NCI-H82 treated with DMSO at 0.1 percent for 48 hours (cell line): ENCODE measurements around the gene NR1D1.

Experiments
- DNase-seq: peaks from one replicate; lab custom pipeline; 2025; ENCODE audit not compliant: unreplicated experiment; lab: John Stamatoyannopoulos, UW

Gene NR1D1

GRCh38 chr17:40097931-40098845 lies 2.2 kb downstream of the NR1D1 start:
- no peak for DNase-seq

GRCh38 chr17:40097087-40097486 lies 3.3 kb downstream of the NR1D1 start:
- DNase-seq = no peak

- DNase-seq = no peak
Measured at GRCh38 chr17:40095944-40096791, 4.2 kb downstream of the NR1D1 start.

GRCh38 chr17:40095351-40095943 lies 4.9 kb downstream of the NR1D1 start:
- no peak for DNase-seq

DNA sequence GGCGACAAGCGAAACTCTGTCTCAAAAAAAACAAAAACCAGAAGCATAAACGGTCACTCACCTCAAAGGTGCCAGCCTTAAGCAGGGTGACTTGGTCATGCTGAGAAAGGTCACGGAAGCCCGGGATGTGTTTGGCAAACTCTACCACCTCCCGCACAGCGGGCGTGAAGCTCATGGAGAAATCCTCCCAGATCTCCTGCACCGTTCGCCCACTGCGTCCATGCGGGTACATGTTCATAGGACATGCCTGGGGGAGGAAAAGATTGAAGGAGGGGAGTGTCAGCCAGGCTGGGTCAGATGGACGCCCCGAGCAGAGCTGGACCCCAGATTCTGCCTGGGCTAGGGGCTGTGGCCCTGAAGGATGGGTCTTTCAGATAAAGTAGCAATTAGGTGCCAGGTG lies 5.5 kb downstream of the NR1D1 start:
- DNase-seq = no peak

DNA sequence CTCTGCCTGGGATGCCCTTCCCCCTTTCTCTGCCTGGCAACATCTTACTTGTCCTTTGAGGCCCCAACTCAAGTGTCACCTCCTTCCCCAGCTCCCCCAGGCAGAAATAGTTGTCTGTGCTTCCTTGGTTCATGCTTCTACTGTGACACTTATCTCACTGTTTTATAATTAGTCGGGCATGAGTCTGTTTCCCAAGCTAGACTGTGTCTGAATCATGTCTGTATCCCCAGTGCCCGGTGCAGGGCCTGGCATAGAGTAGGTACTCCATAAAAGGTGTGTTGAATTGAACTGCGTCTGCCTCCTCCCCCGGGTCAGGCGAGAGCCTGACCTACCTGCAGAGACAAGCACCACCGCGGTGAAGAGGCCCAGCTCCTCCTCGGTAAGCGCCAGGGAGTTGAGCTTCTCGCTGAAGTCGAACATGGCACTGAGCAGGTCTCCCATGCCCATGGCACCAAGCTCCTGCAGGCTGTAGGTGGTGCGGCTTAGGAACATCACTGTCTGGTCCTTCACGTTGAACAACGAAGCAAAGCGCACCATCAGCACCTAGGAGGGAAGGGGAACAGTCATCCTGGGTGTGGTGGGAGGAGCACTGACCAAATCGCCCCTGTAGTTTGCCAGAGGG lies 6.7 kb downstream of the NR1D1 start:
- no peak for DNase-seq

GRCh38 chr17:40093005-40093579 lies 7.3 kb downstream of the NR1D1 start:
- no peak for DNase-seq

DNA sequence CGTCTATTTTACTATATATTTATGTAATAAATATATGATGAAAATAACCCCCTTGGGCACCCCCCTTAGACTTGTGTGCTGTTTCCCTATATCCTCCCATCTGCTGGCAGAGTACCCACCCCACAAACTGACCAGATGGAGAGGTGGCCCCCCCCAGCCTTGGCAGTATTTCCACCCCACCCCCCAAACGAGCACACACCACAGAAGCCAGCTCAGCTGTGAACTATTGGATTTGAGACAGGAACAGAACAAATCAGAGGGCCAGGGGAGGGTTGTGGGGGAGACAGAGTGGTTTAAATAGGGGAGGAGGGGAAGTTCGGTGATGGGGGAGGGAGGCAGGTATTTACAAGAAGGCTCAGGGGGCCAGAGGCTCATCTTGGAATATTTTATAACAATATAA lies 7.8 kb downstream of the NR1D1 start:
- DNase-seq = peak; percentile 85

DNA sequence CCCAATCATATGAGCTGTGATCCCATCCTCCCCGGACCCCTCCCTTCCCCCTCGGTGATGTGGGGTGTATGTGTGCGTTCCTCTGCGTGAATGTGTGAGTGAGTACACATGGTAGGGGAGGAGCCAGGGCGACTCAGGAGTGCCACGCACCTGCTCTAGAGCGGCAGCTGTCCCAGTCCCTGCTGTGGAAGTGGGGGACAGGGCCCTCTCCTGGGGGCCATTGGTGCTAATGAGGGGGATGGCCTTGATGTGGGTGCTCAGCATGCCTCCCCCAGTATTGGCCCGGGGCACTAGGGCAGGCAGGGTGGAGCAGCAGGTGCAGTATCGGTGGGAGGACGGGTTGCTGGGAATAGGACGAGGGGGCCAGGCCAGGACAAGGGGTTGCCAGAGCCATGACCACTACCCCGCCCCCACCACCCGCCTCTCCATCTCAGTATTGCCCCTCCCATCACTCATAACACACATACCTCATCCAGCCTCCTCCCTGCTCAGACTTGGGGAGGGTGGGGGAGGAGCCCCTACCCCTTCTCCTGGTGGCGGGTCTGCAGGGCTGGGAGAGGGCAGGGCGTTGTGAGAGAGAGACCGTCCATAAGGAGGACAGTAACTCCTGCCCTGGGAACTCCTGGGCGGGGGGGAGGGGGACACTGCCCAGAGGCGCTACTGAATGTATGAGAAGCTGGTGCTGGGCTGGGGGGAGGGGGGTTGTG lies 8.5 kb downstream of the NR1D1 start:
- no peak for DNase-seq

GRCh38 chr17:40090237-40091119 lies 9.9 kb downstream of the NR1D1 start:
- DNase-seq = no peak

DNA sequence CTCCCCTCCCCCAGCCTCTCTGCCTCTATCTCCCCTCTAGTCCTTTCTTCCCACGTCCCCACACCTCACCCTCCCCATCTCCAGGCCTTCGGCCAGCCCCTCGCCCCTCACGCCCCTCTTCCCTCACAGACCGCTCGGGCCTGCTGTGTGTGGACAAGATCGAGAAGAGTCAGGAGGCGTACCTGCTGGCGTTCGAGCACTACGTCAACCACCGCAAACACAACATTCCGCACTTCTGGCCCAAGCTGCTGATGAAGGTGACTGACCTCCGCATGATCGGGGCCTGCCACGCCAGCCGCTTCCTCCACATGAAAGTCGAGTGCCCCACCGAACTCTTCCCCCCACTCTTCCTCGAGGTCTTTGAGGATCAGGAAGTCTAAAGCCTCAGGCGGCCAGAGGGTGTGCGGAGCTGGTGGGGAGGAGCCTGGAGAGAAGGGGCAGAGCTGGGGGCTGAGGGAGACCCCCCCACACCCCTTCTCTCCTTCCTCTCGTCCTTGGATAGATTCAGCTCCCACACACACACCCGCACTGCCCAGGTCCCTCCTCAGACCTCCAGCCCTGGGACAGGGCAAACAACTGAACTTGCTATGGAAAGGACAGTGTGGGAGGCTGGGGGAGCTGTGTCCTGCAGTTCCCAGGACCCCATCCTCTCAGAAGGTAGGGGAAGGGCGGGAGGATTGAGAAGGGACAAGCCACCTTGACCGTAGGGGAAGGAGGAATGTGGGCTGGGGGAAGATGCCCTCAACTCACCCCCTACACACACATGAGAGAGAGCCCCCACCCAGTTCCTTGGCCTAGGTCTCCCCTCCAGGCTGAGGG lies 11.1 kb downstream of the NR1D1 start:
- no peak for DNase-seq

DNA sequence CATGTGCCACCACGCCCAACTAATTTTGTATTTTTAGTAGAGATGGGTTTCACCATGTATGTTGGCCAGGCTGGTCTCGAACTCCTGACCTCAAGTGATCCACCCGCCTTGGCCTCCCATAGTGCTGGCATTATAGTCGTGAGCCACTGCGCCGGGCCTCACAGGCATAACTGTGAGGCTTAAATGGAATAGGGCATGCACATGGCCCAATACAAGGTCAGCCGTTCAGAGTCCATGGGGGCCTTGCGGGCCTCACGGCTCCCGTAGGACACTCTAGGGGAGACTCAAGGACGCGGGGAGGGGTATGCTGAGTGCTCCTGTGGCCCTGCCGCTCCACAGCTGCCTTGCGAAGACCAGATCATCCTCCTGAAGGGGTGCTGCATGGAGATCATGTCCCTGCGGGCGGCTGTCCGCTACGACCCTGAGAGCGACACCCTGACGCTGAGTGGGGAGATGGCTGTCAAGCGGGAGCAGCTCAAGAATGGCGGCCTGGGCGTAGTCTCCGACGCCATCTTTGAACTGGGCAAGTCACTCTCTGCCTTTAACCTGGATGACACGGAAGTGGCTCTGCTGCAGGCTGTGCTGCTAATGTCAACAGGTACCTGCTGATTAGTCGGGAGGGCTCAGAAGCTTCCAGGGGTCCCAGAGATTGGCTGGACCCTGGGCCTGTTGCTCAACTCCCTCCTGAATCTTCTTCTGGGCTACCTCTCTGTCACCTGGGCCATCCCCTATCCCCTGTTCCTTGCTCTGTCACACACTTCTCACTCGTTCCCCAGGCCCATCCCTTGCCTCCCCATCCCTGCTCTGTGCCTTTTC lies 12.3 kb downstream of the NR1D1 start:
- no peak for DNase-seq

- no peak for DNase-seq
Measured at GRCh38 chr17:40087049-40087794, 13.2 kb downstream of the NR1D1 start.

- DNase-seq = no peak
Measured at GRCh38 chr17:40086150-40087044, 14.0 kb downstream of the NR1D1 start.

GRCh38 chr17:40084477-40084876 lies 15.9 kb downstream of the NR1D1 start:
- DNase-seq = no peak

DNA sequence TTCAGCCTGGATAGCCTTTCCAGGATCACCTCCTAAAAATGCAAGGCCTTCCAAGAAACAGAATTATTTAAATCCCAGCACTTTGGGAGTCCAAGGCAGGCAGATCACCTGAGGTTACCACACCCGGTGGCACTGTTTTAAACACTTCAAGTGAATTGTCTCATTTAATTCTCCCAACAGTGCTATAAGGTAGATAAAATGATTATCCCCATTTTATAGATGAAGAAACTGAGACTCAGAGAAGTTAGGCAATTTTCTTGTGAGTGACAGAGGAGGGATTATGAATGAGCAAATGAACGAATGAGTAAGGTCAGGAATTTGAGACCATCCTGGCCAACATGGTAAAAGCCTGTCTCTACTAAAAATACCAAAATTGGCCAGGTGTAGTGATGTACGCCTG lies 20.8 kb downstream of the NR1D1 start:
- no peak for DNase-seq
